A673 (cell line): ENCODE measurements around the gene SHISA9. TPM values are rescaled to one million over a fixed set of nuclear protein-coding genes. Genes with fewer than 3 reads are reported as not detected.

Experiments used
- BruUV-seq: library from RNA; stranded (reverse); fragments of 400-500 nt; replicated peaks from 2 replicates; lab custom pipeline; 2021; lab: Mats Ljungman, UMichigan
- CTCF ChIA-PET: fragments of 300-600 bp; sonication (Branson Sonifier 250); formaldehyde crosslinking; loops from one replicate; lab custom pipeline; 2022; ENCODE audit warnings: antibody characterized with exemption; lab: Charles Lee
- POLR2A ChIA-PET: fragments of 300-600 bp; sonication (Branson Sonifier 250); formaldehyde crosslinking; loops from one replicate; lab custom pipeline; 2022; ENCODE audit warnings: antibody characterized with exemption; ENCODE audit not compliant: low non-redundant PET; lab: Charles Lee
- DNase-seq: peaks from one replicate; pipeline ENCODE4 v3.0.0-alpha.2; 2015; ENCODE audit warnings: low spot score
- H3K27ac ChIP-seq: fragments of 200-600 bp; sonication (generic); 2 replicates; pipeline ENCODE4 v1.5.1; 2016; ENCODE audit warnings: mixed run types, low read depth, mild to moderate bottlenecking, mixed read lengths, antibody characterized with exemption, low read length; ENCODE audit not compliant: poor library complexity, severe bottlenecking
- H3K27me3 ChIP-seq: fragments of 200-600 bp; sonication (generic); replicated peaks from 2 replicates; pipeline ENCODE4 v1.6.1; 2017; ENCODE audit warnings: mixed run types, low read depth, mild to moderate bottlenecking, mixed read lengths, antibody characterized with exemption, low read length; ENCODE audit not compliant: insufficient read depth, poor library complexity
- H3K36me3 ChIP-seq: fragments of 200-600 bp; sonication (generic); 2 replicates; pipeline ENCODE4 v1.6.1; 2016; ENCODE audit warnings: mixed run types, mild to moderate bottlenecking, mixed read lengths, antibody characterized with exemption, low read length; ENCODE audit not compliant: insufficient read depth, poor library complexity, severe bottlenecking
- H3K4me1 ChIP-seq: fragments of 200-600 bp; sonication (generic); 2 replicates; pipeline ENCODE4 v1.6.1; 2017; ENCODE audit warnings: mixed run types, mild to moderate bottlenecking, mixed read lengths, antibody characterized with exemption, low read length; ENCODE audit not compliant: insufficient read depth, poor library complexity, severe bottlenecking
- H3K4me3 ChIP-seq: fragments of 200-600 bp; sonication (generic); 2 replicates; pipeline ENCODE4 v1.5.1; 2016; ENCODE audit warnings: low read depth, mixed run types, mild to moderate bottlenecking, mixed read lengths, low read length; ENCODE audit not compliant: poor library complexity, severe bottlenecking
- H3K9me3 ChIP-seq: fragments of 200-600 bp; sonication (generic); 2 replicates; pipeline ENCODE4 v1.6.1; 2016; ENCODE audit warnings: mixed run types, low read depth, mild to moderate bottlenecking, mixed read lengths, antibody characterized with exemption, low read length; ENCODE audit not compliant: poor library complexity, severe bottlenecking
- CTCF ChIP-seq: fragments of 300-800, 200-600 bp; sonication (generic); conservative IDR thresholded peaks from 2 replicates; pipeline ENCODE4 v1.5.1; 2017; ENCODE audit warnings: low read depth, mild to moderate bottlenecking, antibody characterized with exemption, low read length, moderate library complexity, mixed read lengths
- EZH2 ChIP-seq: fragments of 200-600 bp; sonication (generic); IDR thresholded peaks from 2 replicates; pipeline ENCODE4 v1.6.1; 2017; ENCODE audit warnings: borderline replicate concordance, low read depth, mild to moderate bottlenecking, mixed read lengths, antibody characterized with exemption, low read length; ENCODE audit not compliant: poor library complexity, severe bottlenecking
- intact Hi-C: fragments of 100-400 bp; cut with micrococcal nuclease; formaldehyde crosslinking; loops from one replicate; pipeline ENCODE4 v1.10.0; 2022; ENCODE audit not compliant: unreplicated experiment
- total RNA-seq: library from RNA; stranded (reverse); gene quantifications from 2 replicates; pipeline ENCODE4 v1.2.3, GENCODE V29; 2021

SHISA9 gene
- total RNA-seq, 1 experiment from 2014 or later = not detected

DNA sequence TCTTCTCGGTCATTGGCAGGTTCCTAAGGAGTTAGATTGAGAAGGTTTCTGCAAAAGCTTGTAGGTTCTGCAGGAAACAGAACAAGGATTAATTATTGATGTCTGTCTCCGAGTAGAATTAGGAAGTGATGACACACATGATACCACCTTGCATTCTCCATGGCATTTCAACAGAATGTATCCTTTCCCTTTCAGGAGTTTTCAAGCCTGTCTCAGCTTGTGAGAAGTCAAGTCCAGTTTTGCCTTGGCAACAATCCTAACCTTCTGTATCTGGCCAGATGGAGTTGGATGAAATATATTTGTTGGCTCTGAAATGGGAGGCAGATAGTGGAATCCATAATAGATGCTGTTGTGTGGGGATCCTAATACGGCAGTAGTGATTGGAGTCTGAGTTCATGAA is 235.5 kb downstream of the SHISA9 start:
- DNase-seq = no peak
- Histone ChIP-seq H3K27me3 (no peaks in the 10 kb centered on the region), H3K27ac (no peak overlapping the region), H3K4me3 (no peak overlapping the region), H3K36me3 (no peaks in the 10 kb centered on the region), H3K9me3 (peaks cover 13% of the 10 kb centered on the region), H3K4me1 (no peaks in the 10 kb centered on the region)
- ChIA-PET POLR2A (no interaction called here), CTCF (no interaction called here)
- TF ChIP-seq CTCF = no peak
- TF ChIP-seq EZH2 = no peak
- intact Hi-C loops = no loop called here
- no TSS peak for BruUV-seq

DNA sequence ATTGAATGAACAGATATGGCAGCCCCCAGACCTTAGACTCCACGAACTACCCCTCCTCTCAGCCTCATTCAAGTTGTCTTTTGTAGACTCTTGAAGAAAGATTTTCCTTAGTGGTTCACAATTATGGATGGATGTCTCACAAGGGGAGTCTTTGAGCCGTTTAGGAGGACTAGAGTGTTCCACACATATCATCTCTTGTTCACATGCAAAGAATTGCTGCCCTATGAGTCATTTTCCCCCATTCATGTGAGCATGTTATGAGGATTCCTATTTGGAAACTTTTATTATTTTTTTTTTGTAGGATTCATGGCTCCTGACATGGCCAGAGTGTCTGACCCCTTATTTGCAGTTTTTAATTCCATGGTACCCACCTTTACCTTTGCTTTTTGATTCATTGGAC is 237.1 kb downstream of the SHISA9 start:
- Histone ChIP-seq H3K4me3 (no peak overlapping the region), H3K4me1 (no peaks in the 10 kb centered on the region), H3K27ac (no peak overlapping the region), H3K36me3 (no peaks in the 10 kb centered on the region), H3K27me3 (no peaks in the 10 kb centered on the region), H3K9me3 (peaks cover 8% of the 10 kb centered on the region)
- no TSS peak for BruUV-seq
- POLR2A ChIA-PET = no interaction called here
- TF ChIP-seq EZH2 (no peak), CTCF (no peak)
- CTCF ChIA-PET = no interaction called here
- no peak for DNase-seq
- intact Hi-C loops = no loop called here

DNA sequence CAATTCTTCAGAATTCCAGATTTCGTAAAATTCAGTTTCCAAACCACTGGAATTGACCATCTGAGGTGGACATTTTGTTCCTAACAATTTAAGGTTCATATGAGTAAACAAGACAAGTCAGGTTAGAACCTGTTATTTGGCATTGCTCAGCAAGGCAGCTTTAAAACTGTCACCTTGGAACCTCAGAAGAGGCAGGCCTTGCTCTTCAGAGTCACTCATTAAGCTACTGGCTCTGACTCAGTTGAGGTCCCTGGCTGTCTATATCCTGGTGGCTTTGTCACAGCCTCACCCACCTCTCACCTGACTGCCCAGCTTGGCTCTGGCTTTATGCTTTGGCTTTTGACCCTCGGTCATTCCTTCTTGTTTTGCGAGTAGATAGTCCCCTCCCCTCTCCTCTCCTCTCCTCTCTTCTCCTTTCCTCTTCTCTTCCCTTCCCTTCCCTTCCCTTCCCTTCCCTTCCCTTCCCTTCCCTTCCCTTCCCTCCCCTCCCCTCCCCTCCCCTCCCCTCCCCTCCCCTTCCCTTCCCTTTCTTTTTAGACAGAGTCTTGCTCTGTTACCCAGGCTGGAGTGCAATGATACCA is 238.4 kb downstream of the SHISA9 start:
- Histone ChIP-seq H3K4me3 (no peak overlapping the region), H3K9me3 (peaks cover 7% of the 10 kb centered on the region), H3K27ac (no peak overlapping the region), H3K36me3 (no peaks in the 10 kb centered on the region), H3K4me1 (no peaks in the 10 kb centered on the region), H3K27me3 (no peaks in the 10 kb centered on the region)
- BruUV-seq = no TSS peak
- intact Hi-C loops = no loop called here
- ChIA-PET CTCF (no interaction called here), POLR2A (no interaction called here)
- no peak for TF ChIP-seq CTCF
- no peak for TF ChIP-seq EZH2
- no peak for DNase-seq
